ENCODE data around the gene DENND5A.

The DENND5A gene

GRCh38 chr11:9265211-9266131 is at the start of gene DENND5A:
Gene DENND5A (minus strand): TSS chr11:9265350. CDS start chr11:9265069, 281 bp downstream.
- peak; percentile 14 for DNase-seq

- peak; percentile 78 for DNase-seq
Observed at GRCh38 chr11:9314291-9315077, 49.3 kb upstream of the DENND5A start, which contains the start of gene TMEM41B. Gene TMEM41B (minus strand): TSS chr11:9314593. CDS start chr11:9314441, 152 bp downstream.

- no peak for DNase-seq
Observed at GRCh38 chr11:9313648-9314290, 48.6 kb upstream of the DENND5A start.

GRCh38 chr11:9310485-9311090 is 45.4 kb upstream of the DENND5A start:
- DNase-seq = no peak

- no peak for DNase-seq
Observed at GRCh38 chr11:9304178-9304577, 39.0 kb upstream of the DENND5A start.

- no peak for DNase-seq
Observed at GRCh38 chr11:9302448-9302847, 37.3 kb upstream of the DENND5A start.

GRCh38 chr11:9301720-9302119 is 36.6 kb upstream of the DENND5A start:
- DNase-seq = no peak

- DNase-seq = no peak
Observed at GRCh38 chr11:9293646-9294045, 28.5 kb upstream of the DENND5A start.

GRCh38 chr11:9285850-9286587 is 20.9 kb upstream of the DENND5A start:
- no peak for DNase-seq

- DNase-seq = no peak
Observed at GRCh38 chr11:9280655-9281301, 15.6 kb upstream of the DENND5A start.

- no peak for DNase-seq
Observed at GRCh38 chr11:9277176-9277575, 12.0 kb upstream of the DENND5A start.

- DNase-seq = no peak
Observed at GRCh38 chr11:9276571-9276970, 11.4 kb upstream of the DENND5A start.

- no peak for DNase-seq
Observed at GRCh38 chr11:9274499-9275258, 9.5 kb upstream of the DENND5A start.

GRCh38 chr11:9273376-9274336 is 8.5 kb upstream of the DENND5A start:
- DNase-seq = no peak

- DNase-seq = no peak
Observed at GRCh38 chr11:9269492-9270013, 4.4 kb upstream of the DENND5A start.

GRCh38 chr11:9267680-9268079 is 2.5 kb upstream of the DENND5A start:
- no peak for DNase-seq

- DNase-seq = no peak
Observed at GRCh38 chr11:9266926-9267325, 1.8 kb upstream of the DENND5A start.

- no peak for DNase-seq
Observed at GRCh38 chr11:9266132-9266736, 1.1 kb upstream of the DENND5A start.
